Activated CD8-positive, alpha-beta memory T cell treated with anti-CD3 and anti-CD28 coated beads for 24 hours (primary cell): Measurements from ENCODE around the gene GLI3.

Source experiments
- DNase-seq: peaks from one replicate; pipeline ENCODE4 v3.0.0-alpha.2; 2020

Gene GLI3

GRCh38 chr7:41912851-41913567 lies 324.0 kb downstream of the GLI3 start:
- DNase-seq: no peak

- DNase-seq: no peak
Measured at GRCh38 chr7:41912426-41912825, 324.6 kb downstream of the GLI3 start.

DNA sequence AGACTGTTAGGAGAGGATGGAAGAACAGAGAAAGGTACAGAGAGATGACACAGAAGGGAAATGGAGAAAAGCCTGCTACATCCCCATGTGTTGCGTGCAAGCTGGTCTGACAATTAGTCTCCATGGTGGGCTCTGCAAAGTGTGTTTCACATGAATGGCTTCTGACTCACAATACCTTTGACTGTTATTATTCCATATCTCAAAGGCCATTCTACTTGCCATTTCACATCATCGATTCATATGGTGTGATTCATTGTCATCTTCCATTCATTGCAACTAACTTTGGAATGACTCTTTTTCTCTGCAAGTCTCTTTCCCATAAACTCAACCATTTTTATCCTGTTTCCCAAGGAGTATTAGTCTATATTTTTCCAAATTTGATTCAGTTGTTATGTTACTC lies 325.2 kb downstream of the GLI3 start:
- DNase-seq: no peak
